Immature natural killer cell (primary cell): ENCODE data around the gene AQP2. TPM values are rescaled to one million over a fixed set of nuclear protein-coding genes. Genes with fewer than 3 reads are reported as not detected.
A peak's percentile ranks its signal among the peaks of the same experiment; 100 is the strongest.

Source experiments
- DNase-seq, 3 donors: peaks; one replicate each; pipeline ENCODE4 v3.0.0; 2022; ENCODE audit warnings: mixed read lengths in 1 of 3
- H3K27ac Mint-ChIP-seq, 6 donors: one replicate each; pipeline ENCODE4 v1.8.0; 2020; ENCODE audit warnings: mixed read lengths in 6 of 6, mild to moderate bottlenecking in 5 of 6, inconsistent platforms in 4 of 6, moderate library complexity in 3 of 6
- H3K27me3 Mint-ChIP-seq, 3 donors: one replicate each; pipeline ENCODE4 v1.8.0; 2020 to 2021; ENCODE audit warnings: low read depth in 3 of 3, mild to moderate bottlenecking in 3 of 3, mixed read lengths in 3 of 3, moderate library complexity in 3 of 3, inconsistent platforms in 1 of 3
- H3K36me3 Mint-ChIP-seq, 3 donors: one replicate each; pipeline ENCODE4 v1.8.0; 2020; ENCODE audit warnings: mixed read lengths in 3 of 3, inconsistent platforms in 2 of 3, mild to moderate bottlenecking in 2 of 3
- H3K4me1 Mint-ChIP-seq, 2 donors: one replicate each; pipeline ENCODE4 v1.8.0; 2020; ENCODE audit warnings: inconsistent platforms in 2 of 2, mild to moderate bottlenecking in 2 of 2, mixed read lengths in 2 of 2, moderate library complexity in 1 of 2
- H3K4me3 Mint-ChIP-seq, 5 donors: one replicate each; pipeline ENCODE4 v1.8.0; 2020; ENCODE audit warnings: mild to moderate bottlenecking in 5 of 5, mixed read lengths in 5 of 5, inconsistent platforms in 3 of 5, moderate library complexity in 3 of 5
- H3K9me3 Mint-ChIP-seq, 6 donors: one replicate each; pipeline ENCODE4 v1.8.0; 2020; ENCODE audit warnings: mild to moderate bottlenecking in 6 of 6, mixed read lengths in 6 of 6, inconsistent platforms in 4 of 6, moderate library complexity in 3 of 6
- polyA plus RNA-seq, 3 donors: library from polyadenylated mRNA; unstranded; fragments of 300-500 nt; fragmentation: Illumina TruSeq; gene quantifications; one replicate each; pipeline ENCODE4 v1.2.3, GENCODE V29; 2021

AQP2 gene
- polyA plus RNA-seq, 3 donors from 2014 or later: not detected

DNA sequence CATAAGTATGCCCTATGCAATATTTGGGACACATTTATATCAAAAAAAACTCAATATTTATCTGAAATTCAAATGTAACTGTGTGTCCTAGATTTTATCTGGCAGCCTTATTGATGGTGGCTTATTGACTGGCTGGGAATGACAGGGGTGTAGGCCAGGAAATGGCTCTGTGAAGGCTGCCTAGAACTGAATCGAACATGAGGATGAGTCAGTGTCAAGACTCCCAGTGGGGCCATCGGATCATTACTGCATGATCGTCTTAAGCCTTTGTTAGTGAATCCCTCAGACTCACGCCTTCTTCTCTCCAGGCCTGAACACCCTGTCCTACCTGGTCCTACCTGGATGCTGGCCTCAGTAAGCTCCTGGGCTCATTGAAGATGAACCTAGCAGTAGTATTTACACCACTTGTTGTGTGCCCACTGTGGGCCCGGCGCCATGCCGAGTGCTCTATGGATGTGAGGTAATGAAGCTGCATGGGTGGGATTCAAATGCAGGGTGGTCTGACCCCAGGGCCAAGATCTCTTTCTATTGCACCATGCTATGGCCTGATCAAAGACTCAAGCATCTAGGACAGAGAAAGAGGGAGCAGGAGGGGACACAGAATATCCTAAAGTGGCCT is 25.8 kb upstream of the AQP2 start:
- H3K27ac Mint-ChIP-seq: no peak overlapping the region
- H3K4me3 Mint-ChIP-seq: no peak overlapping the region
- H3K4me1 Mint-ChIP-seq: no peaks in the 10 kb centered on the region

DNA sequence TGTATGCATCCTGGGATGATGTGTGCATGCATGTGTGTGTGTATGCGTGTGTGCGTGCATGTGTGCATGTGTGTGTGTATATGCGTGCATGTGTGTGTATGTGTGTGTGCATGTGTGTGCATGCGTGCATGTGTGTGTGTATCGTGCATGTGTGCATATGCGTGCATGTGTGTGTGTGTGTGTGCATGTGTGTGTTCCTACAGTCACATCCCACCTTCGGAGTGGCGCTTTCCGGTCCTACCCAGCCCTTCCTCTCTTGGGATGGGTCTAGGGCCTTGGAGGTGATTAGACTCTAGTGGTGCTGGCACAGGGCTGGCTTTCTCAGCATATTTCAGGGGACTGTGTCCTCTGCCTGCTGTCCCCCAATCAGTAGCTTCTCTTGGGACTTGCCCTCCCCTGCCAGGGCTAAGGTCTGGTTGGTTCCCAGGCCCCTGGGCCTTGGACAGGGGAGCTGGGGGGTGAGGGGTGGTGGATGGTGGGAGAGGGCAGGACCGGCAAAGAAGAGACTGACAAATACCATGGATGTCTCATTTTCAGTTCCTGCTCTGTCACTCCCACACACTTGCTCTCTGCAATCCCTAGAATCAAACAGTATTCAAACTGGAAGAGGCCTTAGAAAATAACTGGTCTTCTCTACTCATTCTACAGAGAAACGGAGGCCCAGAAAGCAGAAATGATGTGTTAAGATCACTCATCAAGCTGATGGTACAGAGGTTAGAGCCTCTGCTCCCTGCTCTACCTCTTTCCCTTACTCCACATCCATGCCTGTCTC is 24.9 kb upstream of the AQP2 start:
- no peak overlapping the region for H3K4me3 Mint-ChIP-seq
- H3K9me3 Mint-ChIP-seq: no peaks in the 10 kb centered on the region
- H3K27me3 Mint-ChIP-seq: peaks cover 0 to 10% (median 5%) of the 10 kb centered on the region in 3 donors
- no peak for DNase-seq
- H3K36me3 Mint-ChIP-seq: no peaks in the 10 kb centered on the region
- H3K4me1 Mint-ChIP-seq: no peaks in the 10 kb centered on the region
- no peak overlapping the region for H3K27ac Mint-ChIP-seq

More for the DNA sequence above, 25.8 kb upstream of the AQP2 start:
- Mint-ChIP-seq H3K36me3 (no peaks in the 10 kb centered on the region), H3K9me3 (no peaks in the 10 kb centered on the region), H3K27me3 (peaks cover 0 to 11% (median 5%) of the 10 kb centered on the region in 3 donors)
- DNase-seq: no peak

DNA sequence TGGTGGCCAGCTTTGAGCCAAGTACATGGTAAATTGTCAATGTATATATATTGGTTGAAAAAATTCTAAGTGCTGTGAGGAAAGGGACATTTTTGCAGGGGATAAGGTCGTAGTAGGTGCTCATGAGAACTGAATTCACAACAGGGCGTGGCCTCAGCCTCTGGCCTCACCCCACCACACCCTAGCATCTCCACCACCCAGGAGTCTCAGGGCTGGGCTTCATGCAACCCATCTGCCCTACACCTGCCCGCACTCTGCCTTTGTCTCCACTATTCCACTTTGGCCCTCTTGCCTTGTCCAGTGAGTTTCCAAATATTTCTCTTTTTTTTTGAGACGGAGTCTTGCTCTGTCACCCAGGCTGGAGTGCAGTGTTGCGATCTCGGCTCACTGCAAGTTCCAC is 22.1 kb upstream of the AQP2 start:
- Mint-ChIP-seq H3K27me3 (peaks cover 0 to 11% (median 5%) of the 10 kb centered on the region in 3 donors), H3K36me3 (no peaks in the 10 kb centered on the region), H3K9me3 (no peaks in the 10 kb centered on the region), H3K4me3 (no peak overlapping the region), H3K4me1 (no peaks in the 10 kb centered on the region), H3K27ac (no peak overlapping the region)
- no peak for DNase-seq

DNA sequence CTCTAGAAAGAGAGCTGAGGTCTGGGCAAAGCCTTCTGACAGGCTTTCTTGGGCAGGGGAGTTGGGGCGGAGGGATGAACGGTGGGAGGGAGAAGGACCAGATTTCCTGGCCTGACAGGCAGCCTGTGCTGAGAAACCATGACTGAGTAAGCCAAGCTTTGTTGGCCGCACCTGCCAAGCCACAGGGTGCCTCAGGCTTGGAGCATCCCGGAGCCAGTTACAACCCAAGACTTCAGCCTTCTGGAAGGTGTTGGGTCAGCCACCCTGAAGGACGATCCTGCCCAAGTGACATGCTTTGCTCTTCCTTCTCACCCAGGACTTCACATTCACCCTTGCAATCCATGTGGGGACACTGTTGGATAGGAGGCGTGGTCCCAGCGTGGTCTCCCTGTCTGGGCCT is 21.0 kb upstream of the AQP2 start:
- H3K9me3 Mint-ChIP-seq: no peaks in the 10 kb centered on the region
- H3K36me3 Mint-ChIP-seq: no peaks in the 10 kb centered on the region
- peaks cover 0 to 11% (median 5%) of the 10 kb centered on the region in 3 donors for H3K27me3 Mint-ChIP-seq
- DNase-seq: no peak
- no peak overlapping the region for H3K4me3 Mint-ChIP-seq
- H3K4me1 Mint-ChIP-seq: no peaks in the 10 kb centered on the region
- H3K27ac Mint-ChIP-seq: no peak overlapping the region

DNA sequence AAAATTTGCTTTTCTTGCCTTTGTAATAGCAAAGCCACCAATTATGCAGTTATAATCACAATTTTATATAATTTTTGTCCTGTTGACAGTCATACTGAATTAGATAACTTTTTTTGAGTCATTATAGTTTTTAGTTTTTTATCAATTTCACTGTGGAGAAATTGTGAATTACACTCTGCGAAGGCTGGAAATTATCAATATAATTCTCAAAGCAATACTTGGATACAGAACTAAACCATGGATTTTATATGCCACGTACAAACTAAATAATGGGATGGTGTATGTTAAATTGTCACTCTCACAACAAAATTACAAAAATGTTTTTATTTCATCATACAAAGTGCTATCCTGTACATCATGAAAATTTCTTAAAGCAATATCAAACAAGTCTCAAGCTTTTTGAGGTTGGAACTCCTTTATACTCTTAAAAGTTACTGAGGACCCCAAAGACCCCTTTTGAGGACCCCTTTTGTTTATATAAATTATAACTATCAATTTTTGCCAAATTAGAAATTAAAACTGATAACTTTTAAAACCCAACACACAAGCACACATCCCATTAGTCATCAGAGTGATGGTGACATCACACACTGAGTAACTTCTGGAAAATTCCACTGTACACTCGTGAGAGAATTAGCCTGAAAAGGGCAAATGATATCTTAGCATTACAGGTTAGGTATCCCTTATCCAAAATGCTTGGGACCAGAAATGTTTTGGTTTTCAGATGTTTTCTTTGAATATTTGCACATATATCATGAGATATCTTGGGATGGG is 19.8 kb upstream of the AQP2 start:
- no peaks in the 10 kb centered on the region for H3K4me1 Mint-ChIP-seq
- DNase-seq: no peak
- no peak overlapping the region for H3K27ac Mint-ChIP-seq
- H3K4me3 Mint-ChIP-seq: no peak overlapping the region
- H3K36me3 Mint-ChIP-seq: no peaks in the 10 kb centered on the region
- no peaks in the 10 kb centered on the region for H3K9me3 Mint-ChIP-seq
- peaks cover 0 to 13% (median 5%) of the 10 kb centered on the region in 3 donors for H3K27me3 Mint-ChIP-seq

DNA sequence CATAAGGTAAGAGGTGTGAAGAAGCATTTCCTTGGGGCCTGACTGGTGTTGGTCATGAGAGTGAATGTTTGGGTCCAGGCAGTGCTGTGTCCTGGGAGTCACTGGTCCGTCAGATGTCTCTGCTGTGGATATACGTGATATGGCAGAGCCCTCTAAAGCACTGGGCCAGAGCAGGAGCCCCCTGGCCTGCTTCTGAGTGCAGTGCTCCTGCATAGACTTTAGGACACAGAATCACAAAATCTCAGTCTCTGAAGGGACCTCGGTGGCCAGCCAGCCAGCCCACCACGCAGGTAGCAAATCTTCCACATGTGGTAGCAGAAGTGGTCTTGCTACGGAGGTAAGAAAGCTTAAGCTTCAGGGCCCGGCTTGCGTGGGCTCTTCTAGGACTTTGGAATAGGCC is 18.5 kb upstream of the AQP2 start:
- Mint-ChIP-seq H3K27ac (no peak overlapping the region), H3K4me3 (no peak overlapping the region), H3K9me3 (no peaks in the 10 kb centered on the region), H3K4me1 (no peaks in the 10 kb centered on the region), H3K27me3 (peaks cover under 1 to 18% (median 1%) of the 10 kb centered on the region in 3 donors), H3K36me3 (no peaks in the 10 kb centered on the region)
- DNase-seq: no peak

DNA sequence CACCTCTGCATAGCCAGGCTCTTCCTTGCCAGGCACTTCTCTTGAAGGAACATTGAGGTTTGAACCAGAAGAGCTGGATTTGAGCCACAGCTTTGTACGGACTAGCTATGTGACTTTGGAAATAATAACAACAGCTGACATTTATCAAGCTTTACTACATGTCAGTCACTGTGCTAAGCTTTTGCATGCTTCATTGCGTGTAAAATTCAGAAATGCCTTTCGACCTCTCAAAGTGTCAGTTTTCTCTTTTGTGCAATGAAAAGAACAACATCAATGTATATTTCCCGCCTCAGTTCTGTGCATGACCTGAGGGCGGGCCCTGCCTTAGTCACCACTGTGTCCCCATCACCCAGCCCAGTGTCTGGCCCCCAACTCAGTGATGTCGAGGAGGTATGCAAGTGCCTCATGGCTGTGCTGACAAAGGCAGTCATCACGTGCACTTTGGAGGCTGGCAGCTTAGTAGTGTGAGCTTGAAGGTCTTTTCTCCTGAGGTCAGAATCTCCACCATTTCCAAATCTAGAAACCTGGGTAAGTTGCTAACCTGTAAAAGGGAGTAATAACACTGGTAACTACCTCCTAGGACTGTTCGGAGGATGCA is 17.9 kb upstream of the AQP2 start:
- no peak overlapping the region for H3K27ac Mint-ChIP-seq
- H3K9me3 Mint-ChIP-seq: no peaks in the 10 kb centered on the region
- no peak for DNase-seq
- no peak overlapping the region for H3K4me3 Mint-ChIP-seq
- H3K36me3 Mint-ChIP-seq: no peaks in the 10 kb centered on the region
- H3K27me3 Mint-ChIP-seq: peaks cover 0 to 18% (median 3%) of the 10 kb centered on the region in 3 donors
- no peaks in the 10 kb centered on the region for H3K4me1 Mint-ChIP-seq

DNA sequence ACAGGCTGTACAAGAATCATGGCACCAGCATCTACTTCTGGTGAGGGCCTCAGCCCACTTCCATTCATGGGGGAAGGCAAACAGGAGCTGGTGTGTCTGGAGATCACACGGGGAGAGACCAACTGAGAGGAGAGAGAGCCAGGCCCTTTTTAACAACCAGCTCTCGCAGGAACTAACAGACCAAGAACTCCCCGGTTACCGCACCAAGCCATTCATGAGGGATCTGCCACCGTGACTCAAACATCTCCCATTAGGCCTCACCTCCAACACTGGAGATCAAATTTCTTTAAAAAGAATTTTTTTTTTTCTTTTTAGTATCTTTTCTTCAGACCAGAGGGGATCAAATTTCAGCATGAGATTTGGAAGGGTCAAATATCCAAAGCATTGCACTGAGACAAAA is 16.7 kb upstream of the AQP2 start:
- Mint-ChIP-seq H3K36me3 (no peaks in the 10 kb centered on the region), H3K4me1 (no peaks in the 10 kb centered on the region), H3K27me3 (peaks cover 0 to 17% (median 3%) of the 10 kb centered on the region in 3 donors), H3K9me3 (no peaks in the 10 kb centered on the region), H3K27ac (no peak overlapping the region), H3K4me3 (no peak overlapping the region)
- no peak for DNase-seq

DNA sequence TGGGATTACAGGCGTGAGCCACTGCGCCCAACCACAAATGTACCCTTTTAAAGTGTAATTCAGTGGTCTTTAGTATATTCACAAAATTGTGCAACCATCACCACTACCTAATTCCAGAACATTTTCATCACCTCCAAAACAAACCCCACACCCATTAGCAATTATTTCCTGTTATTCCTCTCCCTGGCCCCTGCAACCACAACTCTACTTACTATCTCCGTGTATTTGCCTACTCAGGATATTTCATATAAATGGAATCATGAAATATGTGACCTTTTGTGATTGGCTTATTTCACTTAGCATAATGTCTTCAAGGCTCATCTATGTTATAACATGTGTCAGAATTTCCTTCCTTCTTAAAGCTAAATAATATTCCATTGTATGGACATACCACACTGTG is 16.0 kb upstream of the AQP2 start:
- no peak overlapping the region for H3K4me3 Mint-ChIP-seq
- no peaks in the 10 kb centered on the region for H3K4me1 Mint-ChIP-seq
- no peaks in the 10 kb centered on the region for H3K36me3 Mint-ChIP-seq
- no peaks in the 10 kb centered on the region for H3K9me3 Mint-ChIP-seq
- H3K27ac Mint-ChIP-seq: no peak overlapping the region
- DNase-seq: no peak
- H3K27me3 Mint-ChIP-seq: peaks cover 0 to 15% (median 3%) of the 10 kb centered on the region in 3 donors

DNA sequence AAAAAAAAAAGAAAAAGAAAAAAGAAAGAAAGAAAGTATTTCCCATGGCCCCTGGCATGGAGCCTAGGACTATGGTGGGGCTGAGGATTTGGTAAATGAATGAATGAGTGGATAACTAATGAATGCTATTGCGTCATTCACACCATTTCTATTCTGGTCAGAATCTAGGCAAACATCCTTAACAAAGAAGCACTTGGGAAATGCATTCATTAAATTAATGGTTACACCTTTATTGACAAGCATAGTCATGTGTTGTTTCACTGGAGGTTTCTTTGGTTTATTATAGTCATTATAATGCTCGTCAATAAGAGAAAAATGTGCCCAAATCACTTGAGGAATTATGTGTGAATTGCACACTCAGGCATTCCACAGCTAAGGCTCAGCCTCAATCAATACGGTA is 13.6 kb upstream of the AQP2 start:
- H3K27ac Mint-ChIP-seq: no peak overlapping the region

DNA sequence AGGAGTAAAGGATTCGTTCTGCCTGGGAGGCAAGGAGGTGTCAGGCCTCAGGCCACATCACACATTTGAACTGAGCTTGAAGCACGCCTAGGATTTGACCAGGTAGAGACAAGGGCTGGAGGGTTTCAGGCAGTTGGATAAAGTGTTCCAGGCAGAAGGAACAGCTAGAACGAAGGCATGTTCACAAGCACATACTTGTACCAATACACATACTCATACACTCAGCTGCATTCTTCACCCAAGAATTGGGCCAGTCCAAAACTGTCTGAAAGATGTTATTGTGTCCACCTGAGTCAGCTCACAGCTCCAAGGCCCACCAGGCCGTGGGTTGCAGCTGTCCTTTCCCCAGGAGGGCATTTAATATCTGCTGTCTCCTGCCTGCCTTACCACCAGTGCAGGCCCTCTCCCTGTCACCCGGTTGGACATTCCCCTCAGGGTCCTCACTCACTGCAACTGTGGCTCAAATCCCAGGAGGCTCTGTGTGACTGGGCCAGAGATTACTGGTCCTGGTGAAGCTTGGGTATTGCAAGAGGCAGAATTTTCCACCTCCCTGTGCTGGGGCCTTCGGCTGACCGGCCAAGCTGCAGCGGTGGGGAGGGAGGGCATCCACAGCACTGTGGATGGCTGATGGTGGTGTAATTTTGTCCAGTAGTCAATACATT is 12.8 kb upstream of the AQP2 start:
- H3K4me3 Mint-ChIP-seq: no peak overlapping the region
- no peaks in the 10 kb centered on the region for H3K36me3 Mint-ChIP-seq
- H3K9me3 Mint-ChIP-seq: no peaks in the 10 kb centered on the region
- peaks cover 0 to 15% (median 6%) of the 10 kb centered on the region in 3 donors for H3K27me3 Mint-ChIP-seq
- peak overlapping the region in 1 of 6 donors; percentile 30 for H3K27ac Mint-ChIP-seq
- H3K4me1 Mint-ChIP-seq: no peaks in the 10 kb centered on the region
- no peak for DNase-seq

More for the DNA sequence above, 13.6 kb upstream of the AQP2 start:
- no peak for DNase-seq
- Mint-ChIP-seq H3K4me3 (no peak overlapping the region), H3K36me3 (no peaks in the 10 kb centered on the region), H3K9me3 (no peaks in the 10 kb centered on the region), H3K27me3 (peaks cover 0 to 15% (median 4%) of the 10 kb centered on the region in 3 donors), H3K4me1 (no peaks in the 10 kb centered on the region)

DNA sequence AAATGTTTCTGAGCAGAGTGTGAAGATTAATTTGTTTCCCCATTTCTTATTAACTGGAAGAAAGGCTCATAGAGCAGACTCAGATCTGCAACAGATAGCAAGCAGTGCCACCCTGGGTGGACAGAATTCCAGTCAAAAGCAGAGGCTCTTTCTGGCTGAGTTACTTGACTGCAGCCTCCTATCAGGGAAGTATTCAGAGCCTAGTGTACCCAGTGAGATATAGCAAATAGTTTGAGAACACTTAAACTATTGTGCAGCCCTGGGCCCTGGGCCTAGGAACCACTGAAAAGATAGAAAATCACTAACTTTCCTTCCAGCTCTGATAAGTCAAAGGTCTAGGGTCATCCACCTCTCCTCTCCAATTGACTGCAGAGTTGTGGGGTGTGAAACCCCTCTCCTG is 11.2 kb upstream of the AQP2 start:
- H3K27ac Mint-ChIP-seq: no peak overlapping the region
- H3K4me3 Mint-ChIP-seq: no peak overlapping the region
- no peak for DNase-seq
- H3K36me3 Mint-ChIP-seq: no peaks in the 10 kb centered on the region
- H3K4me1 Mint-ChIP-seq: no peaks in the 10 kb centered on the region
- H3K27me3 Mint-ChIP-seq: peaks cover 0 to 13% (median 6%) of the 10 kb centered on the region in 3 donors
- no peaks in the 10 kb centered on the region for H3K9me3 Mint-ChIP-seq

DNA sequence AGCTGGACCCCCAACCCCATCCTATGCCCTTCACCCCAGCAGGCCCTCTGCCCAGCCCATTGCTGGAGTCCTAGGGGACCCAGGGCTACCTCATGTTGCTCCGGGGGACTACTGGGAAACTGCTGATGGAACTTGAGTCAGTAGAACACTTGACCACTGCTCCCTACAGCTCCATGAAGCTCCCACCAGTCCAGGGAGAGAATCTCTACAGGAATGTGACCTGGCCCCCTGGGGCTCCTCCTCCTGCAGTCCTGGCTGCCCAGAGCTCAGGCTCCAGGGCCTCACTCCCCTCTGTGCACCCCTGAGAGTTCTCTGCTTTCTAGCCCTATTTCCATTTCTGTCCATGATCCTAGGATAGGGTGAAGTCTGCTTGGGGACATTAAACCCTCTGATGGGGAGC is 10.8 kb upstream of the AQP2 start:
- Mint-ChIP-seq H3K4me3 (no peak overlapping the region), H3K9me3 (no peaks in the 10 kb centered on the region), H3K36me3 (no peaks in the 10 kb centered on the region), H3K27me3 (peaks cover 0 to 12% (median 6%) of the 10 kb centered on the region in 3 donors), H3K27ac (no peak overlapping the region), H3K4me1 (no peaks in the 10 kb centered on the region)
- DNase-seq: no peak
